Esophagus muscularis mucosa (tissue), 4 donors: ENCODE results near the gene BGN. TPM values are rescaled to one million over a fixed set of nuclear protein-coding genes. Genes with fewer than 3 reads are reported as not detected.
A peak's percentile ranks its signal among the peaks of the same experiment; 100 is the strongest.

Source experiments
- DNase-seq: peaks from one replicate; pipeline ENCODE4 v3.0.0-alpha.2; 2017; ENCODE audit errors: extremely low spot score
- H3K27ac ChIP-seq, 4 donors: fragments of 200-600 bp; sonication (generic); replicated peaks in 1 of 4; 1 replicate in 3 of 4; 2 replicates in 1 of 4; pipeline ENCODE4 v1.5.1; 2016 to 2019; ENCODE audit warnings: mild to moderate bottlenecking in 1 of 4
- H3K27me3 ChIP-seq, 4 donors: fragments of 200-600 bp; sonication (generic); one replicate each; pipeline versions ENCODE4 v1.5.1 to v1.6.0; 2016 to 2019
- H3K36me3 ChIP-seq, 4 donors: fragments of 200-600 bp; sonication (generic); one replicate each; pipeline ENCODE4 v1.5.1; 2016 to 2019
- H3K4me1 ChIP-seq, 4 donors: fragments of 200-600 bp; sonication (generic); one replicate each; pipeline ENCODE4 v1.5.1; 2016 to 2019
- H3K4me3 ChIP-seq, 4 donors: fragments of 200-600 bp; sonication (generic); 1 replicate in 2 of 4; 2 replicates in 2 of 4; pipeline ENCODE4 v1.5.1; 2016 to 2019; ENCODE audit warnings: mild to moderate bottlenecking in 4 of 4, moderate library complexity in 1 of 4
- H3K9me3 ChIP-seq, 4 donors: fragments of 200-600 bp; sonication (generic); 1 replicate in 3 of 4; 2 replicates in 1 of 4; pipeline ENCODE4 v1.5.1; 2016 to 2019
- EP300 ChIP-seq: sonication (generic); formaldehyde crosslinking; IDR thresholded peaks from one replicate; pipeline ENCODE4 v1.6.1; 2017; ENCODE audit warnings: antibody characterized with exemption
- POLR2A ChIP-seq: fragments of 450-650 bp; IDR thresholded peaks from one replicate; pipeline ENCODE4 v1.6.1; 2017; ENCODE audit warnings: antibody characterized with exemption, moderate library complexity, mild to moderate bottlenecking, low read depth
- POLR2AphosphoS5 ChIP-seq, 2 donors: sonication (generic); formaldehyde crosslinking; IDR thresholded peaks; one replicate each; pipeline ENCODE4 v1.6.1; 2017; ENCODE audit warnings: antibody characterized with exemption in 2 of 2
- WGBS: methylation state at CpG from one replicate; pipeline ENCODE4 v1.1.5; 2018; 5-methylcytosine and 5-hydroxymethylcytosine counted together
- intact Hi-C: fragments of 100-400 bp; cut with DNase I; formaldehyde crosslinking; loops from one replicate; pipeline ENCODE4 v1.15.1; 2023
- total RNA-seq, 4 donors: library from RNA; depleted of rRNA; stranded (reverse); fragments of >200 nt; gene quantifications; one replicate each; pipeline versions ENCODE4 v1.1.0 to v1.2.1, GENCODE V29; 2016
- TF ChIP-seq, protein P1 (sequence below), 3 experiments: fragments of 200-600 bp in 2 of 3; fragments of 450-650 bp in 1 of 3; sonication (generic) in 2 of 3; IDR thresholded peaks; one replicate each; pipeline ENCODE4 v1.5.1; 2017 to 2019; ENCODE audit warnings: antibody characterized with exemption in 3 of 3, mild to moderate bottlenecking in 2 of 3, moderate library complexity in 1 of 3

The BGN gene
- total RNA-seq, 4 donors from 2014 or later: 16.6 to 77.8 (median 21.5) TPM

DNA sequence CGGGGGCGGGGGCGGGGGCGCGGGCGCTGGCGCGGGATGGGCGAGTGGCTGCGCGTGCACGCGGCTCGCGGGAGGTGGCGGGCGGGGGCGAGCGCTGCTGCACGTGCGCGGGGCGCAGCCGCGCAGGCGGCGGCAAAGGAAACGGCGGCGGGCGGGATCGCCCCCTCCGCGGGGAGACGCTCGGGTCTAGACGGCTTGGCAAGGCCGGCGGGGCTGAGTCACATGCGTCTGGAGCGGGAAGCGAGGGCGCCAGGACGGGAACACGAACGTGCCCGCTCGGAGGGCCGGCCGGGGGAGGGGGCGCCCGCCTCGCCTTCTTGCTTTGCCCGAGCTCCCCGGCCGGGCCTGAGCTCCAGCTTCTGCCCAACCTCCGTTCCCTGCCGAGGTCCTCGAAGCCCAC lies 20.1 kb upstream of the BGN start:
- Histone ChIP-seq H3K27ac (peak overlapping the region in 2 of 4 donors; percentile 10 to 51), H3K4me3 (peak overlapping the region; percentile 37 to 51 (median 44)), H3K36me3 (no peaks in the 10 kb centered on the region), H3K27me3 (peaks cover 0 to 5% (median 0%) of the 10 kb centered on the region in 4 donors), H3K4me1 (peaks cover 14 to 38% (median 33%) of the 10 kb centered on the region in 4 donors), H3K9me3 (no peaks in the 10 kb centered on the region)
- 55% methylated on average over 42 of the region's 59 CpGs for WGBS
- TF ChIP-seq, protein P1, sequence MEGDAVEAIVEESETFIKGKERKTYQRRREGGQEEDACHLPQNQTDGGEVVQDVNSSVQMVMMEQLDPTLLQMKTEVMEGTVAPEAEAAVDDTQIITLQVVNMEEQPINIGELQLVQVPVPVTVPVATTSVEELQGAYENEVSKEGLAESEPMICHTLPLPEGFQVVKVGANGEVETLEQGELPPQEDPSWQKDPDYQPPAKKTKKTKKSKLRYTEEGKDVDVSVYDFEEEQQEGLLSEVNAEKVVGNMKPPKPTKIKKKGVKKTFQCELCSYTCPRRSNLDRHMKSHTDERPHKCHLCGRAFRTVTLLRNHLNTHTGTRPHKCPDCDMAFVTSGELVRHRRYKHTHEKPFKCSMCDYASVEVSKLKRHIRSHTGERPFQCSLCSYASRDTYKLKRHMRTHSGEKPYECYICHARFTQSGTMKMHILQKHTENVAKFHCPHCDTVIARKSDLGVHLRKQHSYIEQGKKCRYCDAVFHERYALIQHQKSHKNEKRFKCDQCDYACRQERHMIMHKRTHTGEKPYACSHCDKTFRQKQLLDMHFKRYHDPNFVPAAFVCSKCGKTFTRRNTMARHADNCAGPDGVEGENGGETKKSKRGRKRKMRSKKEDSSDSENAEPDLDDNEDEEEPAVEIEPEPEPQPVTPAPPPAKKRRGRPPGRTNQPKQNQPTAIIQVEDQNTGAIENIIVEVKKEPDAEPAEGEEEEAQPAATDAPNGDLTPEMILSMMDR (IDR thresholded peaks at IDR 0.05): no peak
- TF ChIP-seq EP300 (no peak), POLR2AphosphoS5 (IDR thresholded peaks at IDR 0.05) (peak; percentile 14 to 56), POLR2A (no peak)
- no peak for DNase-seq
- intact Hi-C loops: no loop called here

DNA sequence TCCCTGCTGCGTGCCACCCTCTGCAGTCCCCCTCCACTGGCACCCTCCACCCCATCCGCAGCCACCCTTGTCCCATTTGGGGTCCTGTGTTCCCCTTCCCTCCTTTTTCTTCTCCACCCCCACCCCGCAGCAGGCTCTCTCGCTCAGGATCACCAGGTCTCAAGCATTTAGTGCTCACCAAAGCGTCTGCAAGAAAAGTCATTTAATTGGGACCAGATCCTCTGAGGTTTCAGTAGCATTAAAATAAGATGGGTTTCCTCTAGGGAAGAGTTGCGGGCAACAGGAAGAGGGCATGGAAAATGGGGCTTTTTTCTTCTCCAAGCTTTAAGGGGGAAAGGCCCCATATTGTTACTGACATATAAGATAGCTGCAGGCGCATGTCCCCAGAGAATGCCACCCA lies 19.5 kb upstream of the BGN start:
- peaks cover 0 to 5% (median 0%) of the 10 kb centered on the region in 4 donors for H3K27me3 ChIP-seq
- TF ChIP-seq, protein P1 (IDR thresholded peaks at IDR 0.05): no peak
- TF ChIP-seq EP300 (no peak), POLR2AphosphoS5 (IDR thresholded peaks at IDR 0.05) (no peak), POLR2A (no peak)
- 81% methylated on average over 7 of the region's 7 CpGs for WGBS
- DNase-seq: no peak
- H3K9me3 ChIP-seq: no peaks in the 10 kb centered on the region
- peak overlapping the region in 2 of 4 donors; percentile 10 to 51 for H3K27ac ChIP-seq
- peak overlapping the region; percentile 37 to 51 (median 44) for H3K4me3 ChIP-seq
- peaks cover 12 to 35% (median 29%) of the 10 kb centered on the region in 4 donors for H3K4me1 ChIP-seq
- no peaks in the 10 kb centered on the region for H3K36me3 ChIP-seq
- intact Hi-C loops: no loop called here

GRCh38 chrX:153475751-153476281 lies 19.0 kb upstream of the BGN start:
- no peaks in the 10 kb centered on the region for H3K36me3 ChIP-seq
- 86% methylated on average over 11 of the region's 11 CpGs for WGBS
- DNase-seq: no peak
- no peak for TF ChIP-seq POLR2A
- no peak for TF ChIP-seq EP300
- no peak for TF ChIP-seq POLR2AphosphoS5 (IDR thresholded peaks at IDR 0.05)
- TF ChIP-seq, protein P1 (IDR thresholded peaks at IDR 0.05): no peak
- no peak overlapping the region for H3K27ac ChIP-seq
- peaks cover 12 to 35% (median 29%) of the 10 kb centered on the region in 4 donors for H3K4me1 ChIP-seq
- H3K9me3 ChIP-seq: no peaks in the 10 kb centered on the region
- no peak overlapping the region for H3K4me3 ChIP-seq
- peaks cover 0 to 5% (median 0%) of the 10 kb centered on the region in 4 donors for H3K27me3 ChIP-seq
- intact Hi-C loops: no loop called here

DNA sequence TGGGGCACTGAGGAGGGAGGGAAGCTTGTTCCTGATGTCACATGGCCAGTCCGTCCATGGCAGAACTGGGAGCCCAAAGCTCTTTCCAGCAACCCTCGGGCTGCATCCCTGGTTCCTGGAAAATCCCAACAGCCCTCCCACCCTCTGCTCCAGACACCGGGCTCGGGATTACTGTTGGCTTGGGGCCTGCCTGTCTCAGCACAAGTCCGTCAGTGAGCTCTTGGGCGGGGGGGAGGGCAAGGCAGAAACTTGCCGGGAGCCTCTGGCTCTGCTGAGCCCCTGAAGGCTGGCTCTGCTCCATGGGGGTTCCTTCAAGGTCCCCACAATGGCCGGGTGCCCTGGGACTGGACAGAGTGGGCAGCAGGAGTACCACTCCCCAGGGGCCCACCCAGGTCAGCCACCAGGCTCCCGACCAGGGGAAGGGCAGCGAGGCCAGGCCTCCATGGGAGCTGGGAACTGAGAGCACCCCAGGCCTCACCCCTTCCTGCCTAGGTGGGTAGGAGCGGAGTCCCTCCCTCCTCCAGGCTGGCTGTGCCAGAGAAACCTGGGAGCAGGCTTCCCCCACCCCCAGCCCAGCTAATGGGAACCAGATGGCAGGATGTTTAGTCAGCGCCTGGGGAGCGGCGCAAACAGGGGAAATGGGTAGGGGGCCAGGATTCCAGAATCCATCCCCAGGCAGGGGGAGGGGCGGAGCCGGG lies 18.0 kb upstream of the BGN start:
- DNase-seq: no peak
- Histone ChIP-seq H3K4me3 (no peak overlapping the region), H3K27ac (peak overlapping the region; percentile 17 to 43 (median 37)), H3K9me3 (no peaks in the 10 kb centered on the region), H3K4me1 (peaks cover 12 to 31% (median 29%) of the 10 kb centered on the region in 4 donors), H3K27me3 (peaks cover 0 to 5% (median 0%) of the 10 kb centered on the region in 4 donors), H3K36me3 (no peaks in the 10 kb centered on the region)
- TF ChIP-seq POLR2AphosphoS5 (IDR thresholded peaks at IDR 0.05) (no peak), EP300 (no peak), POLR2A (no peak)
- TF ChIP-seq, protein P1 (IDR thresholded peaks at IDR 0.05): no peak
- 65% methylated on average over 10 of the region's 16 CpGs for WGBS
- intact Hi-C loops: no loop called here
